Astrocyte of the cerebellum (primary cell): ENCODE results near the gene PSMB10.
A peak's percentile ranks its signal among the peaks of the same experiment; 100 is the strongest.

Source experiments
- DNase-seq: peaks from one replicate; pipeline ENCODE4 v3.0.0-alpha.2; 2011; ENCODE audit warnings: low read depth
- H3K4me3 ChIP-seq: 2 replicates; pipeline ENCODE4 v1.5.1; 2011; ENCODE audit warnings: mild to moderate bottlenecking, low read depth, low read length, moderate library complexity
- CTCF ChIP-seq: IDR thresholded peaks from 2 replicates; pipeline ENCODE4 v1.5.1; 2012; ENCODE audit warnings: low read length, low read depth, moderate library complexity, mild to moderate bottlenecking; ENCODE audit errors: missing control alignments
- in situ Hi-C: cut with HindIII; loops from 2 replicates; pipeline ENCODE4 v1.10.0; 2017; ENCODE audit warnings: low sequenced_read_pairs

PSMB10 gene

GRCh38 chr16:67936124-67936879, at the start of gene PSMB10:
Gene PSMB10, minus strand, starts transcription at chr16:67936850. Its CDS starts 101 bp downstream, at chr16:67936749.
- peak; percentile 45 for DNase-seq
- in situ Hi-C loops = no loop called here
- TF ChIP-seq CTCF = no peak
- peak within 1 kb of the TSS; percentile 77 for H3K4me3 ChIP-seq

GRCh38 chr16:67982011-67982696, 45.5 kb upstream of the PSMB10 start:
- no peak for DNase-seq
- in situ Hi-C loops = no loop called here
- H3K4me3 ChIP-seq = no peak overlapping the region
- TF ChIP-seq CTCF = no peak

- no peak for TF ChIP-seq CTCF
- in situ Hi-C loops = no loop called here
Measured at GRCh38 chr16:67979955-67980678, 43.5 kb upstream of the PSMB10 start, which contains the start of gene DPEP3. Gene DPEP3, minus strand, starts transcription at chr16:67980499. Its CDS starts 119 bp downstream, at chr16:67980380.

GRCh38 chr16:67977469-67978227, 41.0 kb upstream of the PSMB10 start:
- DNase-seq = no peak
- H3K4me3 ChIP-seq = no peak overlapping the region
- in situ Hi-C loops = no loop called here
- no peak for TF ChIP-seq CTCF

More at GRCh38 chr16:67979955-67980678, 43.5 kb upstream of the PSMB10 start, which contains the start of gene DPEP3:
- no peak within 1 kb of the TSS for H3K4me3 ChIP-seq
- DNase-seq = no peak

GRCh38 chr16:67977005-67977404, 40.4 kb upstream of the PSMB10 start:
- no peak overlapping the region for H3K4me3 ChIP-seq
- in situ Hi-C loops = no loop called here
- no peak for DNase-seq
- TF ChIP-seq CTCF = no peak

- no peak overlapping the region for H3K4me3 ChIP-seq
- in situ Hi-C loops = no loop called here
- TF ChIP-seq CTCF = no peak
- DNase-seq = no peak
Measured at GRCh38 chr16:67976205-67976604, 39.6 kb upstream of the PSMB10 start.
